A549 (cell line): Measurements from ENCODE around the gene CTU2.

Experiments used
- BHLHE40 ChIP-seq: IDR thresholded peaks from 2 replicates; pipeline ENCODE4 v1.6.1; 2012; ENCODE audit warnings: low read depth, low read length, inconsistent platforms
- CHD2 ChIP-seq: fragments of 150-350 bp; IDR thresholded peaks from 2 replicates; pipeline ENCODE4 v1.6.1; 2014; ENCODE audit warnings: low read length; ENCODE audit not compliant: partially characterized antibody
- EP300 ChIP-seq, 2 experiments: fragments of >200 bp; sonication (Bioruptor Twin); formaldehyde crosslinking; IDR thresholded peaks; 2 replicates in 1 of 2; 3 replicates in 1 of 2; pipeline ENCODE4 v1.6.1; 2016 to 2017
- MYC ChIP-seq: IDR thresholded peaks from 2 replicates; pipeline ENCODE4 v1.6.1; 2012; ENCODE audit warnings: mild to moderate bottlenecking, inconsistent platforms, low read length, improper control_type of control experiment, borderline replicate concordance
- PHF8 ChIP-seq: fragments of 200-600 bp; sonication (generic); IDR thresholded peaks from 2 replicates; pipeline ENCODE4 v1.6.1; 2016; ENCODE audit warnings: low read depth, mild to moderate bottlenecking, antibody characterized with exemption, moderate library complexity, borderline replicate concordance
- POLR2A ChIP-seq: IDR thresholded peaks from 2 replicates; pipeline ENCODE4 v1.6.1; 2012; ENCODE audit warnings: mild to moderate bottlenecking, low read length
- SMC3 ChIP-seq: fragments of >200 bp; sonication (Bioruptor Twin); formaldehyde crosslinking; IDR thresholded peaks from 3 replicates; pipeline ENCODE4 v1.6.1; 2018; ENCODE audit warnings: inconsistent platforms
- ZFP36 ChIP-seq: fragments of 450-650 bp; IDR thresholded peaks from 2 replicates; pipeline ENCODE4 v1.6.1; 2014; ENCODE audit warnings: borderline replicate concordance; ENCODE audit not compliant: partially characterized antibody
- TF ChIP-seq, protein P1 (sequence below): fragments of 250-450 bp; sonication (Bioruptor Pico); IDR thresholded peaks from 2 replicates; pipeline ENCODE4 v1.5.0; 2020; ENCODE audit warnings: low read depth, mild to moderate bottlenecking, moderate library complexity
- TF ChIP-seq, protein P2 (sequence below): fragments of >200 bp; sonication (Bioruptor Twin); formaldehyde crosslinking; IDR thresholded peaks from 3 replicates; pipeline ENCODE4 v1.5.1; 2016

GRCh38 chr16:88677721-88678120 is 28.6 kb upstream of the CTU2 start:
- TF ChIP-seq CHD2 (no peak), BHLHE40 (no peak), SMC3 (no peak), POLR2A (no peak), ZFP36 (no peak), PHF8 (no peak), EP300 (IDR thresholded peaks at IDR 0.05) (no peak), MYC (no peak)
- TF ChIP-seq, protein P1, sequence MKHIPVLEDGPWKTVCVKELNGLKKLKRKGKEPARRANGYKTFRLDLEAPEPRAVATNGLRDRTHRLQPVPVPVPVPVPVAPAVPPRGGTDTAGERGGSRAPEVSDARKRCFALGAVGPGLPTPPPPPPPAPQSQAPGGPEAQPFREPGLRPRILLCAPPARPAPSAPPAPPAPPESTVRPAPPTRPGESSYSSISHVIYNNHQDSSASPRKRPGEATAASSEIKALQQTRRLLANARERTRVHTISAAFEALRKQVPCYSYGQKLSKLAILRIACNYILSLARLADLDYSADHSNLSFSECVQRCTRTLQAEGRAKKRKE (CRISPR knock-in tag): no peak
- TF ChIP-seq, protein P2, sequence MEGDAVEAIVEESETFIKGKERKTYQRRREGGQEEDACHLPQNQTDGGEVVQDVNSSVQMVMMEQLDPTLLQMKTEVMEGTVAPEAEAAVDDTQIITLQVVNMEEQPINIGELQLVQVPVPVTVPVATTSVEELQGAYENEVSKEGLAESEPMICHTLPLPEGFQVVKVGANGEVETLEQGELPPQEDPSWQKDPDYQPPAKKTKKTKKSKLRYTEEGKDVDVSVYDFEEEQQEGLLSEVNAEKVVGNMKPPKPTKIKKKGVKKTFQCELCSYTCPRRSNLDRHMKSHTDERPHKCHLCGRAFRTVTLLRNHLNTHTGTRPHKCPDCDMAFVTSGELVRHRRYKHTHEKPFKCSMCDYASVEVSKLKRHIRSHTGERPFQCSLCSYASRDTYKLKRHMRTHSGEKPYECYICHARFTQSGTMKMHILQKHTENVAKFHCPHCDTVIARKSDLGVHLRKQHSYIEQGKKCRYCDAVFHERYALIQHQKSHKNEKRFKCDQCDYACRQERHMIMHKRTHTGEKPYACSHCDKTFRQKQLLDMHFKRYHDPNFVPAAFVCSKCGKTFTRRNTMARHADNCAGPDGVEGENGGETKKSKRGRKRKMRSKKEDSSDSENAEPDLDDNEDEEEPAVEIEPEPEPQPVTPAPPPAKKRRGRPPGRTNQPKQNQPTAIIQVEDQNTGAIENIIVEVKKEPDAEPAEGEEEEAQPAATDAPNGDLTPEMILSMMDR: no peak
